Stimulated activated naive CD8-positive, alpha-beta T cell treated with anti-CD3 and anti-CD28 coated beads, Interleukin-15, amount 100 ng/mL, for 72 hours (primary cell): Measurements from ENCODE around the gene FLNA.

ENCODE experiments used
- ATAC-seq: fragments of 150-1000 bp; cut with Tn5 transposase; 2 replicates; pipeline ENCODE4 v1.10.0; 2021; ENCODE audit warnings: mild to moderate bottlenecking, moderate library complexity
- DNase-seq, 2 donors: peaks; one replicate each; pipeline ENCODE4 v3.0.0; 2021 to 2022
- H3K27ac Mint-ChIP-seq, 2 donors: one replicate each; pipeline ENCODE4 v1.8.0; 2022; ENCODE audit warnings: mild to moderate bottlenecking in 2 of 2, mixed read lengths in 2 of 2, moderate library complexity in 2 of 2
- H3K27me3 Mint-ChIP-seq: one replicate; pipeline ENCODE4 v1.8.0; 2022; ENCODE audit warnings: mixed read lengths
- H3K4me1 Mint-ChIP-seq: one replicate; pipeline ENCODE4 v1.8.0; 2022; ENCODE audit warnings: mild to moderate bottlenecking, mixed read lengths
- H3K4me3 Mint-ChIP-seq, 2 donors: one replicate each; pipeline ENCODE4 v1.8.0; 2022; ENCODE audit warnings: mild to moderate bottlenecking in 2 of 2, mixed read lengths in 2 of 2, moderate library complexity in 1 of 2
- H3K9me3 Mint-ChIP-seq, 2 donors: one replicate each; pipeline ENCODE4 v1.8.0; 2022; ENCODE audit warnings: mixed read lengths in 2 of 2

Gene FLNA

DNA sequence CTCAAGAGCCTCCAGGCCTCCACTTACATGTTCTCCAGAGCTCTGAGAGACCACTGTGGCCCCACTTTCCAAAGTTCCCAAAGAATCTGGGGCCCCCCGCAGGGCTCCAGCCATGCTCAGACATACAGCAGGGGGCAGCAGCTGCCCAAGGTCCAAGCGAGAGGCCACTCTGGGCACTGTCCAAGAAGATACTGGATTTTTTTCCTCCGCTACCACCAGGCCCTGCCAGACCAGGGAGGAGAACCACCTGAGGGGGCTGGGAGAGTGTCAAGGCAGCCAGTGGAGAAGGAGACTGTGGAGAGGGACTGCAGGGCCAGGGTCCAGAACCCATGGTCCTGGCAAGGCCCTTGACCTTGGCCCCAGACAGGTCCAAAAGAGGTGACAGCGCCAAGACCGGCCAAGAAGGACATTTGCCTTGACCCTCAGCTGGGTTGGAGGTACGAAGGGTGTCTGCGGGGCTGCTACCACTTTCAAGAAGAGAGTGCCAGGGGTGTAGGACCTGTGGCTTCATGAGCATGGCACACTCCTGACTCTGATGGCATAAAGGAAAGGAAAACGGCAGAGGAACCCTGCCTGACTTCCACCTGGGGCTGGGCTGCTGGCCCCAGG, 10.0 kb upstream of the FLNA start:
- no peaks in the 10 kb centered on the region for H3K9me3 Mint-ChIP-seq
- DNase-seq, result no peak
- no peak overlapping the region for H3K27ac Mint-ChIP-seq
- peak overlapping the region in 1 of 2 donors; percentile 10 for H3K4me3 Mint-ChIP-seq
- no peak for ATAC-seq
- H3K27me3 Mint-ChIP-seq, result no peaks in the 10 kb centered on the region
- peaks cover 39% of the 10 kb centered on the region for H3K4me1 Mint-ChIP-seq

DNA sequence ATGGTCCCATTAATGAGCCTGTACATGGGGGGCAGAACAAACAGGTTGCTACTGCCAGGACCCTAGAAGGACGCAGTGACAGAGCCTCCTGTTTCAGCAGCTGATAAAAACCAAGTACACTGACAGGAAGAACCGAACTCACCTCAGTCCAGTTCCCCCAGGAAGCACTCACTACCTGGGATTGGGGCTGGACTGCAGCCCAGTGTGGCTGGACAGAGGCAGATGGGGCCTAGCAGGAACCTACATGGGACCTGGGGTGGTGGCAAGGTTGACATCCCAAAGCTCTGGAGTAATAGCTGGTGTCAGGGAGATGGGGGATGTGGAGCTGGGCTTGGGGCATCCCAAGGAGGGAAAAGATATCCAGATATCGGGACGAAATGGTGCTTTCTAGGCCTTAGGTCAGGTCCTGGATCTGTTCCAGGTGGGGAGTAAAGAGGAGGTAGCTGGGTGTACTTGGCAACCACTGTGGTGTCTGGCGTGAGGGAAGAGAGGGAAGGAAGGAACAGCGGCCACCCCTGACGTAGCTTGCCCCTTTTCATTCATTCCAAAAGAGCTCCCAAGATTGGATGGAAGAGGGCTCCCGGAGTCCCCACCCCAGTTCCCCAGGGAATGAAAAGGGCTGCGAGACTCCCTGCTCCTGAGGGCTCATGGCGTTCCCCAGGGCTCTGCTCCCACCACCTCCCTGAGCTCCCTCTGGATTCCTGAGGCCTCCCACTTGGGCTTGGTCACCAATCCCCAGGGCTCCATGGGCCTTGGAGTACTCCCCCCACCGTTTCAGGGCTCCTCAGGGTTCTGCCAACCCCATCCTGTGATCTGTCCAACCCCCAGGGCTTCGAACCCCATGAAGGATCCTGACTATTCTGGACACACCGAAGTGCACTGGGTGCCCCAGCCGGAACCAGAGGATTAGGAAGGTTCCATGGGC, 9.2 kb upstream of the FLNA start:
- ATAC-seq (no peak), DNase-seq (no peak)
- no peak overlapping the region for H3K4me3 Mint-ChIP-seq
- no peaks in the 10 kb centered on the region for H3K9me3 Mint-ChIP-seq
- H3K27me3 Mint-ChIP-seq, result no peaks in the 10 kb centered on the region
- H3K4me1 Mint-ChIP-seq, result peaks cover 39% of the 10 kb centered on the region
- peak overlapping the region in 1 of 2 donors; percentile 60 for H3K27ac Mint-ChIP-seq

DNA sequence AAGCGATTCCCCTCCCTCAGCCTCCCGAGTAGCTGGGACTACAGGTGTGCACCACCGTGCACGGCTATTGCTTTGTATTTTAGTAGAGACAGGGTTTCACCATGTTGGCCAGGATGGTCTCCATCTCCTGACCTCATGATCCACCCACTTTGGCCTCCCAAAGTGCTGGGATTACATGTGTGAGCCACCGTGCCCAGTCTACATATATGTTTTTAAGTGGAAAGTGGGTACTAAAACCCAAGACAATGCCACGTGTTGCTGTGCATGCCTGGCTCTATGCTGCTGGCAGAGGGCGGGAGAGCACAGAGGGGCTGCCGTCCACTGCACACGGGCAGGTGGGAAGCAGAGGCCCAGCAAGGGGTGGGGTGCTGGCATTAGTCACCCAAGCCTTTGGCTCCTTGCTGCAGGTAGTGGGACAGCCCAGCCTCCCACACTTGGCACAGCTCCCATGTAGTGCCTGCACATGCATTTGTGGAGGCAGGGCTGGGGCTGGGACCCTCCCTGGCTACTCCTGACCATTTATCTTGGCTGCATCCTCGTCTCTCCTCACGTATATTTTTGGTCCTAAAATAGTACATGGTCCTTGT, 8.1 kb upstream of the FLNA start:
- Mint-ChIP-seq H3K4me1 (peaks cover 43% of the 10 kb centered on the region), H3K27me3 (no peaks in the 10 kb centered on the region), H3K9me3 (no peaks in the 10 kb centered on the region), H3K27ac (no peak overlapping the region), H3K4me3 (no peak overlapping the region)
- no peak for DNase-seq
- no peak for ATAC-seq

DNA sequence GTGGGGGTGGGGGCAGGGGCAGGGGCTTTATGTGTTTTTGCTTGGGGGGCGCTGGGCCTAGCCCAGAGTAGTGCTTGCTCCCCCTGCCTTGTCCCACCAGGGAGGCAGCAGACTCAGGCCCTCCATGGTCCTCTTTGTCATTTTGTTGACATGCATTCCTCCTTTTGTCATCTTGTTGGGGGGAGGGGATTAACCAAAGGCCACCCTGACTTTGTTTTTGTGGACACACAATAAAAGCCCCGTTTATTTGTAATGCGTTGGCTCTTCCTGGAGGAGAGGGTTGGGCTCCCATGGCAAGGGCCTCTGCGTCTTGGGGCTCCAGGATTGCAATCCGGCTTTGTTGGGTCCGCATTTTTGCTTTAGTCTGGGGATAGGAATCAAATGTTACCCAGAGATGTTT, 6.8 kb upstream of the FLNA start:
- Mint-ChIP-seq H3K27ac (no peak overlapping the region), H3K4me3 (peak overlapping the region in 1 of 2 donors; percentile 10), H3K4me1 (peaks cover 55% of the 10 kb centered on the region), H3K9me3 (no peaks in the 10 kb centered on the region), H3K27me3 (no peaks in the 10 kb centered on the region)
- no peak for DNase-seq
- no peak for ATAC-seq

DNA sequence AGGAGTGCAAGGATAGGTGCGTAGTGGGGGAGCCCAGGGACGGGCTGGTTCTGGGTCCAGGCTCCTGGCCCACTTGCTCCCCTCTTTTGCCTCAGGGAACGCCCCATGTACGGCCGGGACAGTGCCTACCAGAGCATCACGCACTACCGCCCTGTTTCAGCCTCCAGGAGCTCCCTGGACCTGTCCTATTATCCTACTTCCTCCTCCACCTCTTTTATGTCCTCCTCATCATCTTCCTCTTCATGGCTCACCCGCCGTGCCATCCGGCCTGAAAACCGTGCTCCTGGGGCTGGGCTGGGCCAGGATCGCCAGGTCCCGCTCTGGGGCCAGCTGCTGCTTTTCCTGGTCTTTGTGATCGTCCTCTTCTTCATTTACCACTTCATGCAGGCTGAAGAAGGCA, 6.4 kb upstream of the FLNA start:
- no peaks in the 10 kb centered on the region for H3K27me3 Mint-ChIP-seq
- H3K4me3 Mint-ChIP-seq, result peak overlapping the region; percentile 90

DNA sequence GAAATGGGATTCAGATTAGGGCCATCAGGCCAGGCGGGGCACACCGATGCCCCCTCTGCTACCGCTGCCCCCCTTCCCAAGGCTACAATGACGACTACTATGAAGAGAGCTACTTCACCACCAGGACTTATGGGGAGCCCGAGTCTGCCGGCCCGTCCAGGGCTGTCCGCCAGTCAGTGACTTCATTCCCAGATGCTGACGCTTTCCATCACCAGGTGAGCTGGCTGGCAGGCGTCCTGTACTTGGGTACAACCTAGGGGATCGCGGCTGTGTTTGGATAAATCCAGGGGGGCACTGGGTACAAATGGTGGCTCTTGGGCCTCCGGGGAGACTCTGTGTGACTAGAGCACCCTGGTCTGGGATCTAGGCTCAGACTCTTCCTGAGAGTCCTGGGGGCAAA, 5.7 kb upstream of the FLNA start:
- H3K9me3 Mint-ChIP-seq, result no peaks in the 10 kb centered on the region
- H3K4me1 Mint-ChIP-seq, result peaks cover 58% of the 10 kb centered on the region
- DNase-seq (no peak), ATAC-seq (no peak)
- peak overlapping the region; percentile 92 to 97 for H3K27ac Mint-ChIP-seq
- H3K27me3 Mint-ChIP-seq, result no peaks in the 10 kb centered on the region
- H3K4me3 Mint-ChIP-seq, result peak overlapping the region; percentile 90

More for the DNA sequence above, 6.4 kb upstream of the FLNA start:
- no peaks in the 10 kb centered on the region for H3K9me3 Mint-ChIP-seq
- peak overlapping the region in 1 of 2 donors; percentile 75 for H3K27ac Mint-ChIP-seq
- no peak for DNase-seq
- ATAC-seq, result no peak
- H3K4me1 Mint-ChIP-seq, result peaks cover 57% of the 10 kb centered on the region

DNA sequence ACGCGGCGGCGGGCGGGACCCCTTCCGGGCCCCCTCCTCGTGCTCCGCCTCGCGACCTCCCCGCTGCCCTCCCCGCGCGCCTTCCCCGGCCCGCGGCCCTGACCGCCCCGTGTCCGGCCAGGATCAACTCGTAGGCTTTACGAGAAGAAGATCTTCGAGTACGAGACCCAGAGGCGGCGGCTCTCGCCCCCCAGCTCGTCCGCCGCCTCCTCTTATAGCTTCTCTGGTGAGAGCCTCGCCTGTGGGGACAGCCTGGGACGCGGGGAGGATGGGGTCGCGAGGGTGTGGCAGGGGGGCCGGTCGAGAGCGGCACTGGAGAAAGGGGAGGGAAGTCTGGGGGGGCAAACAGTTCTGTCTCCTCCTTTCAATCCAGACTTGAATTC, 5.1 kb upstream of the FLNA start:
- H3K4me3 Mint-ChIP-seq, result peak overlapping the region; percentile 90
- no peak for ATAC-seq

DNA sequence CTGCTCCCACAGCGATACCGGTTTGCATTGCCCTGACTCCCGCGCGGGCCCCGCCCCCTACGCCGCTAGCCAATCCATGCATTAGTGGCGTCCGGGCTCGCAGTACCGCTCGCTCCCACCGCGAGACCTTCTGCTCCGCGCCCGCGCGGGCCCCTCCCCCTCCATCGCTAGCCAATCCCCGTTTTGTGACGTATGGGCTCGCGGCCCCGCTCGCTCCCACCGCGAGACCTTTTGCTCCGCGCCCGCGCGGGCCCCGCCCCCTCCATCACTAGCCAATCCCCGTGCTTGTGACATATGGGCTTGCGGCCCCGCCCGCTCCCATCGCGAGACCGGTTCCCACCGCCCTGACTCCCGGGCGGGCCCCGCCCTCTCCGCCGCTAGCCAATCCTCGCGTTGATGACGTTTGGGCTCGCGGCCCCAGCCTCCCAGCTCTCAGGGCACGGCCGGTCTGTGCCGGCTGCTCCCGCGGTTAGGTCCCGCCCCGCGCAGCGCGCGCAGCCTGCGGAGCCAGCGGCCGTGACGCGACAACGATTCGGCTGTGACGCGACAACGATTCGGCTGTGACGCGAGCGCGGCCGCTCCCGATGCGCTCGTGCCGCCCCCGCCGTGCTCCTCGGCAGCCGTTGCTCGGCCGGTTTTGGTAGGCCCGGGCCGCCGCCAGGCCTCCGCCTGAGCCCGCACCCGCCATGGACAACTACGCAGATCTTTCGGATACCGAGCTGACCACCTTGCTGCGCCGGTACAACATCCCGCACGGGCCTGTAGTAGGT, 4.5 kb upstream of the FLNA start, which contains the start of gene EMD:
TSS of gene EMD (plus strand) at position 497 of the 770 bp plus-strand sequence. CDS start at position 687, 190 bp downstream.
- H3K27me3 Mint-ChIP-seq, result no peaks in the 10 kb centered on the region
- peak within 1 kb of the TSS; percentile 90 for H3K4me3 Mint-ChIP-seq
- DNase-seq (peak; percentile 95 to 98), ATAC-seq (peak; percentile 89)
- H3K4me1 Mint-ChIP-seq, result peaks cover 53% of the 10 kb centered on the region
- peak within 1 kb of the TSS; percentile 92 to 97 for H3K27ac Mint-ChIP-seq
- H3K9me3 Mint-ChIP-seq, result no peaks in the 10 kb centered on the region

More for the DNA sequence above, 5.1 kb upstream of the FLNA start:
- DNase-seq, result no peak
- Mint-ChIP-seq H3K27me3 (no peaks in the 10 kb centered on the region), H3K9me3 (no peaks in the 10 kb centered on the region), H3K27ac (peak overlapping the region; percentile 92 to 97), H3K4me1 (peaks cover 58% of the 10 kb centered on the region)

DNA sequence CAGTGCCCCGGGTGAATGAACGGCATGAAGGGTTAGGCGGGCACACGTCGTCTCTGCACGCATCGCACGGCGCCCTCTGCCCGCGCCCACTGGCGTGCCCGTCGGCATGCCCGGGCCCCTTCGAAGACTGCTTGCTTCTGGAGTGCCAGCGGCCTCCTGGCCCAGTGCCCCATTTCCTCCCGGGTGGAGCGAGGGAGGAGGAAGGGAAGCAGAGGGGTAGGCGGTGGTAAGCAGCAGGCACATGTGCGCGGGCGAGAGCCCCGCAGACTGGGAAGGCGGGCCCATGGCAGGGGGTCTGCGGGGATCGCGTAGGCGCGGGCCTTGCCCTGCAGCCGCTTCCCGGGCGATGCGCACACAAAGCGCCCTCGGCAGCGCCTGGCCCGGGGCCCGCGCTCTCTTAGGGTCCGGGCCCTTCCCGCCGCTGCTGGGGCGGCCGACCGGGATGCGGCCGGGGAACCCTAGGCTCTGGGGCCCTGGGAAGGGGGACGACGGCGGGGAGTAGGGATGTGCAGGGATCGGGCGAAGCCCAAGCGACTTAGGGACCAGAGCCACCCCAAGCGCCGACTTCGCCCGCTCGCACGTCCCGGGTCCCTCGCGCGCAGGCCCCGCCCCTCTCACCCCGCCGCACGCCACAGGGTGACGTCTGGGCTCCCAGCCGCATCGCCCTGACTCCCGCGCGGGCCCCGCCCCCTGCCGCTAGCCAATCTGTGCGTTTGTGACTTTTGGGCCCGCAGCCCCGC, 3.8 kb upstream of the FLNA start:
- peak overlapping the region; percentile 78 to 90 for H3K4me3 Mint-ChIP-seq
- H3K27me3 Mint-ChIP-seq, result no peaks in the 10 kb centered on the region
- H3K27ac Mint-ChIP-seq, result peak overlapping the region; percentile 25 to 76
- H3K4me1 Mint-ChIP-seq, result peaks cover 47% of the 10 kb centered on the region
- ATAC-seq (peak; percentile 16), DNase-seq (no peak)
- no peaks in the 10 kb centered on the region for H3K9me3 Mint-ChIP-seq

DNA sequence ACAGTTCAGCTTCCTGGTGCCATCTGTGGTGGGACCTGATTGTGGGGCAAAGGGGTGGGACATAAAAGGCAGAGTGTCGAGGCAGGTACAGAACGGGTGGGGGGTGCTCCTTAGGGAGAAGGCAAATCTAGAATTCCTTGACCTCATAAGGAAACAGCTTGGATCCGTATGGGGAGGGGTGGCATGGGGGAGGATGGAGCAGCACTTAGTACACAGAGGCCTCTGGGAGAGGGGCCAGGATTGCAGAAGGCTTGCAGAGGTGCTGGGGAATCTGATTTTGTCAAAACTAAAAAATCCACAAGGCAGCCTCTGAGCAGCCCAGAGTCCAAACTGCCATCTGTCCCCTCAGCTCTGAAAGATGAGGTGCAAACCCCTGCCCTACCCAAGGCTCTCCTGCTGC, 2.3 kb upstream of the FLNA start:
- DNase-seq (no peak), ATAC-seq (no peak)
- Mint-ChIP-seq H3K27me3 (no peaks in the 10 kb centered on the region), H3K27ac (no peak overlapping the region), H3K9me3 (no peaks in the 10 kb centered on the region), H3K4me1 (peaks cover 51% of the 10 kb centered on the region), H3K4me3 (no peak overlapping the region)

DNA sequence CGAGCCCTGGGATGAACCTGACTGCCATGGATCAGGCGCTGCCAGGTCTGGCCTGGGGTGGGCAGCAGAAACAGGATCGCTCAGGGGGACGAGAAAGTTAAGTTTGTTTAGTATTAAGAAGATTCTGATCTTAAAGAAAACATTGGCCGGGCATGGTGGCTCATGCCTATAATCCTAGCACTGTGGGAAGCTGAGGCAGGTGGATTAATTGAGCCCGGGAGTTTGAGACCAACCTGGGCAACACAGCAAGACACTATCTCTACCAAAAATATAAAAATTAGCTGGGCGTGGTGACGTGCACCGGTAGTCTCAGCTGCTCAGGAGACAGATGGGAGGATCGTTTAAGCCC, 696 bp upstream of the FLNA start:
- Mint-ChIP-seq H3K9me3 (no peaks in the 10 kb centered on the region), H3K27me3 (no peaks in the 10 kb centered on the region), H3K4me1 (peaks cover 38% of the 10 kb centered on the region), H3K27ac (peak overlapping the region; percentile 27 to 33), H3K4me3 (peak overlapping the region; percentile 35 to 68)
- DNase-seq, result no peak
- no peak for ATAC-seq

DNA sequence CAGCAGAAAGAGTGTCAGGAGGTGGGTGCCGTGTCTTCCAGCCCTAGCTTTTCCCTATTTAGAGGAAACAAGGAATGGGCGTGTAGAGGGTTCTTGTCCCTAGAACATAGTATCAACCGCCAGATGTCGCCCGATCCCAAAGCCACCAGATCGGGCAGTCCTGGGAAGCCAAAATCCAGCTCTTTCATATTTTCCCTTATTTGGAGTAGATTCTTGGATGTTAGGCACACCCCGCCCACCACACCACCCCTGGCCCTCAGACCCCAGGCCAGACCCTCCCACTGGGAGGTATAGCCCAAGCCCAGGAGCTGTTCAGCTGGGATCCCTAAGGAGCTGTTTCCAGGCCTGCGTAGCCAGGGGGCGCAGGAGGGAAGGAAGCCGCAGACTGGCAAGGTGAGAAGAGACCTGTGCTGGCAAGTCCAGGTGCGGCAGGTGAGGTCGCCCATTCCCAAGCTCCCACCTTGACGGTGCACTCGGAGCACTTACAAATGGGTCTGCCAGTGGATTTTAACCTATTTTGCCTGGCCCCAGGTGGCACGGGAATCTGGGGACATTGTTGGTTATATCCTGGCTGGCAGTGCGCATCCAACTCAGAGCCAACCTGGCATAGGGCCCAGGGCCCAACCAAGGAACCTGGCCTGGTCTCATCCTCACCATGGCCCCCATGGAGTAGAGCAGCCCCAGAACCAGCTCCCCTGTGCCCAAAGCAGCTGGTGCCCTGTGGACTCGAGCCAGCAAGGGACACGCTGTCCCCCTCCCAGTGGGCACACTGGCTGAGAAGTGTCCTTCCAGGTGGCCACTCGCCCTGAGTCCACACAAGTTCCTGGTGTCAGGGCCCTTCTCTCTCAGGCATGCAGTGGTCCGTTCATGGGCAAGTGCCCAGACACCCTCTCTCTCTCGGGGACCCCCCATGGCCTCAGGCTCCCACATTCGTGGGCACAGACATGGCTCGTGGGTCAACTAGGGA, 811 bp downstream of the FLNA start:
- H3K4me3 Mint-ChIP-seq, result peak overlapping the region; percentile 71 to 83
- peaks cover 35% of the 10 kb centered on the region for H3K4me1 Mint-ChIP-seq
- H3K27ac Mint-ChIP-seq, result no peak overlapping the region
- no peak for ATAC-seq
- H3K9me3 Mint-ChIP-seq, result no peaks in the 10 kb centered on the region
- no peak for DNase-seq
- no peaks in the 10 kb centered on the region for H3K27me3 Mint-ChIP-seq

DNA sequence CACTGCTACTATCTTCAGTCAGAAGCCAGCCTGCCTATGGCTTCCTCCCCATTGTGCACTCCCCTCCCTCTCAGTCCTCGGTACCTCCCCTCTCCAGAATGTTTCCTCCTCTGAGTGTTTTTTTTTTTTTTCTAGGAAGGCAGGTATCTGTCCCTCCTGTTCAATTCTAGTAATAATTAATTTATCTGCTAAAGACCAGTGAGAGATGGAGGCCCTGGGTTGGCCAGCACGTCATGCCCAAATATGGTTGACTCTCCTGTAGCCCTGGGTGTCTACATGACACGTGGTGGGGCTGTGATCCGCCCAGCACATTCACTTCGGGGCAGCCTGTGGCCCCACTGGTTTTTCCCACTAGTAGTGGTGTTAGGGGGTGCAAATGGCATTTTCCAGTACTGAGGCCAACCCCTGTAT, 1.8 kb downstream of the FLNA start:
- H3K27ac Mint-ChIP-seq, result peak overlapping the region in 1 of 2 donors; percentile 91
- H3K4me3 Mint-ChIP-seq, result peak overlapping the region; percentile 80 to 87
- no peaks in the 10 kb centered on the region for H3K27me3 Mint-ChIP-seq
- no peaks in the 10 kb centered on the region for H3K9me3 Mint-ChIP-seq
- H3K4me1 Mint-ChIP-seq, result peaks cover 40% of the 10 kb centered on the region
- ATAC-seq (no peak), DNase-seq (peak; percentile 50 to 55)

DNA sequence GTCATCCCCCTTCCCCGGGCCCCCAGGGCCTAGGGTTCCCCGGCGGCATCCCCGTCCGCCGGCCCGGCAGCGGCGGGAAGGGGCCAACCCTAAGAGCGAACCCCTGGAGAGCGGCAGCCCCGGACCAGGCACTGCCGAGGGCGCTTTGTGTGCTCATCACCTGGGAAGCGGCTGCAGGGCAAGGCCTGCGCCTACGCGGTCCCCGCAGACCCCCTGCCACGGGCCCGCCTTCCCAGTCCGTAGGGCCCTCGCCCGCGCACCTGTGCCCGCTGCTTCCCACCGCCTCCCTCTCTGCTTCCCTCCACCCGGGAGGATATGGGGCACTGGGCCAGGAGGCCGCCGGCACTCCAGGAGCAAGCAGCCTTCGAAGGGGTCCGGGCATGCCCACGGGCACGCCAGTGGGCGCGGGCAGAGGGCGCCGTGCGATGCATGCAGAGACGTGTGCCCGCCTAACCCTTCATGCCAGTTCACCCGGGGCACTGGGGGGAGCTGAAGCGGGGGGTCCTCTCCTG, 2.6 kb downstream of the FLNA start:
- H3K27me3 Mint-ChIP-seq, result no peaks in the 10 kb centered on the region
- DNase-seq (peak in 1 of 2 donors; percentile 24), ATAC-seq (peak; percentile 3)
- H3K9me3 Mint-ChIP-seq, result no peaks in the 10 kb centered on the region
- H3K4me3 Mint-ChIP-seq, result peak overlapping the region; percentile 80 to 87
- no peak overlapping the region for H3K27ac Mint-ChIP-seq
- peaks cover 33% of the 10 kb centered on the region for H3K4me1 Mint-ChIP-seq
